Mucosa of descending colon (tissue), 3 donors: ENCODE measurements around the gene SRP68. TPM values are rescaled to one million over a fixed set of nuclear protein-coding genes. Genes with fewer than 3 reads are reported as not detected.
A peak's percentile ranks its signal among the peaks of the same experiment; 100 is the strongest.

ENCODE experiments used
- ATAC-seq: fragments of 200-7000 bp; cut with Tn5 transposase; one replicate; pipeline ENCODE4 v1.9.1; 2020; ENCODE audit warnings: mild to moderate bottlenecking, moderate library complexity
- DNase-seq, 3 donors: peaks; one replicate each; pipeline ENCODE4 v3.0.0-alpha.2; 2020
- H3K36me3 ChIP-seq: fragments of 200-600 bp; one replicate; pipeline ENCODE4 v1.8.0; 2021; ENCODE audit warnings: low read depth, mild to moderate bottlenecking
- H3K4me1 ChIP-seq: fragments of 200-600 bp; one replicate; pipeline ENCODE4 v1.8.0; 2021; ENCODE audit warnings: low read depth, mild to moderate bottlenecking
- H3K4me3 ChIP-seq: fragments of 200-600 bp; one replicate; pipeline ENCODE4 v1.8.0; 2021; ENCODE audit warnings: mild to moderate bottlenecking
- H3K9me3 ChIP-seq: fragments of 200-600 bp; one replicate; pipeline ENCODE4 v1.8.0; 2021; ENCODE audit warnings: mild to moderate bottlenecking
- intact Hi-C, 2 donors: fragments of 100-400 bp; cut with DNase I in 1 of 2; cut with micrococcal nuclease in 1 of 2; formaldehyde crosslinking; loops; one replicate each; pipeline versions ENCODE4 v1.11.0 to v1.11.1; 2022; cut with DNase I, micrococcal nuclease
- total RNA-seq, 3 donors: library from RNA; stranded (reverse); fragmentation: NEBNext Ultra II Directional in 2 of 3; extraction: Animal tissue kit (Norgen Biotek cat#: 25700) in 2 of 3; gene quantifications; one replicate each; pipeline versions ENCODE4 v1.2.1 to v1.2.4, GENCODE V29; 2021 to 2023
- TF ChIP-seq, protein P1 (sequence below): fragments of 200-600 bp; IDR thresholded peaks from one replicate; pipeline ENCODE4 v1.8.0; 2022; ENCODE audit warnings: antibody characterized with exemption, mild to moderate bottlenecking
- donor health status: DM: no; HTN: no; CAD: no; lungs with moderate emphysema.
- donor health status: DM: no; HTN: no; CAD: no.
- donor health status: DM: no; HTN: yes; CAD: no.

SRP68 gene
- total RNA-seq, 3 donors from 2014 or later, result 47.3 to 86.6 (median 53.0) TPM

DNA sequence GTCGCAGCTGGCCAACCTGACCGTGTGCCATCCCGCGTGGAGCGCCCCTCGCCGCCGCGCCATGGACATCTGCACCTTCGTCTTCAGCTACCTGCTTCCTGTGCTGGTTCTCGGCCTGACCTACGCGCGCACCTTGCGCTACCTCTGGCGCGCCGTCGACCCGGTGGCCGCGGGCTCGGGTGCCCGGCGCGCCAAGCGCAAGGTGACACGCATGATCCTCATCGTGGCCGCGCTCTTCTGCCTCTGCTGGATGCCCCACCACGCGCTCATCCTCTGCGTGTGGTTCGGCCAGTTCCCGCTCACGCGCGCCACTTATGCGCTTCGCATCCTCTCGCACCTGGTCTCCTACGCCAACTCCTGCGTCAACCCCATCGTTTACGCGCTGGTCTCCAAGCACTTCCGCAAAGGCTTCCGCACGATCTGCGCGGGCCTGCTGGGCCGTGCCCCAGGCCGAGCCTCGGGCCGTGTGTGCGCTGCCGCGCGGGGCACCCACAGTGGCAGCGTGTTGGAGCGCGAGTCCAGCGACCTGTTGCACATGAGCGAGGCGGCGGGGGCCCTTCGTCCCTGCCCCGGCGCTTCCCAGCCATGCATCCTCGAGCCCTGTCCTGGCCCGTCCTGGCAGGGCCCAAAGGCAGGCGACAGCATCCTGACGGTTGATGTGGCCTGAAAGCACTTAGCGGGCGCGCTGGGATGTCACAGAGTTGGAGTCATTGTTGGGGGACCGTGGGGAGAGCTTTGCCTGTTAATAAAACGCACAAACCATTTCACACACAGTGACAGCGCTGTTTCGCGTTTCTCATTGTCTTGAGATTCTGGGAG, 4.7 kb upstream of the SRP68 start:
- intact Hi-C loops, result no loop called here
- Histone ChIP-seq H3K4me1 (peaks cover 31% of the 10 kb centered on the region), H3K36me3 (no peaks in the 10 kb centered on the region), H3K4me3 (no peak overlapping the region), H3K9me3 (no peaks in the 10 kb centered on the region)
- DNase-seq (peak in 1 of 3 donors; percentile 25), ATAC-seq (no peak)
- TF ChIP-seq, protein P1, sequence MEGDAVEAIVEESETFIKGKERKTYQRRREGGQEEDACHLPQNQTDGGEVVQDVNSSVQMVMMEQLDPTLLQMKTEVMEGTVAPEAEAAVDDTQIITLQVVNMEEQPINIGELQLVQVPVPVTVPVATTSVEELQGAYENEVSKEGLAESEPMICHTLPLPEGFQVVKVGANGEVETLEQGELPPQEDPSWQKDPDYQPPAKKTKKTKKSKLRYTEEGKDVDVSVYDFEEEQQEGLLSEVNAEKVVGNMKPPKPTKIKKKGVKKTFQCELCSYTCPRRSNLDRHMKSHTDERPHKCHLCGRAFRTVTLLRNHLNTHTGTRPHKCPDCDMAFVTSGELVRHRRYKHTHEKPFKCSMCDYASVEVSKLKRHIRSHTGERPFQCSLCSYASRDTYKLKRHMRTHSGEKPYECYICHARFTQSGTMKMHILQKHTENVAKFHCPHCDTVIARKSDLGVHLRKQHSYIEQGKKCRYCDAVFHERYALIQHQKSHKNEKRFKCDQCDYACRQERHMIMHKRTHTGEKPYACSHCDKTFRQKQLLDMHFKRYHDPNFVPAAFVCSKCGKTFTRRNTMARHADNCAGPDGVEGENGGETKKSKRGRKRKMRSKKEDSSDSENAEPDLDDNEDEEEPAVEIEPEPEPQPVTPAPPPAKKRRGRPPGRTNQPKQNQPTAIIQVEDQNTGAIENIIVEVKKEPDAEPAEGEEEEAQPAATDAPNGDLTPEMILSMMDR, result no peak

DNA sequence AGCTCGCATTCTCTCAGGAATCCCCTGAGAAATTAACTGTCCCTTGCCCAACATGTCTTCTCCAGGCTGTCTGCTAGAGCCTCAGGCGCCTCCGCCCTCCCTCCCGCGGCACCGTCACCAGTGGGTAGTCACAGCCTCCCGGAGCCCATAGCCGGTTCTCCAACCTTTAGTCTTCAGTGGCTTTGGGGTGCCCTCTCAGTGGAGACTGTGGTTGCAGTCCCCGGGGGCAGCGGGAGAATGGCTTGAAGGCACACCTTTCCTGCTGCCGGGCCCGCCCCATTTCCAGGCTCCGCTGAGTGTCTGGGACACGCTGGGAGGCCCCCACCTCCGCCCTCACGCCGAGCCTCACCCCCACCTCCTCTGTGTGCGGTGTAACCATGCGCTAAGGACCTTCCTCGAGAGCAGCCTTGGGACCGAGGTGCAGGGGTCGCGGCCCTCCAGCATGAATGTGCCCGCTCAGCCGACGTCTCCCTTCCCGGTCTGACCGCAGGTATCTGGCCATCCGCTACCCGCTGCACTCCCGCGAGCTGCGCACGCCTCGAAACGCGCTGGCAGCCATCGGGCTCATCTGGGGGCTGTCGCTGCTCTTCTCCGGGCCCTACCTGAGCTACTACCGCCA, 3.9 kb upstream of the SRP68 start:
- TF ChIP-seq, protein P1, result no peak
- intact Hi-C loops, result no loop called here
- ATAC-seq, result no peak
- no peak for DNase-seq
- H3K4me3 ChIP-seq, result no peak overlapping the region
- H3K36me3 ChIP-seq, result no peaks in the 10 kb centered on the region
- no peaks in the 10 kb centered on the region for H3K9me3 ChIP-seq
- H3K4me1 ChIP-seq, result peaks cover 35% of the 10 kb centered on the region

DNA sequence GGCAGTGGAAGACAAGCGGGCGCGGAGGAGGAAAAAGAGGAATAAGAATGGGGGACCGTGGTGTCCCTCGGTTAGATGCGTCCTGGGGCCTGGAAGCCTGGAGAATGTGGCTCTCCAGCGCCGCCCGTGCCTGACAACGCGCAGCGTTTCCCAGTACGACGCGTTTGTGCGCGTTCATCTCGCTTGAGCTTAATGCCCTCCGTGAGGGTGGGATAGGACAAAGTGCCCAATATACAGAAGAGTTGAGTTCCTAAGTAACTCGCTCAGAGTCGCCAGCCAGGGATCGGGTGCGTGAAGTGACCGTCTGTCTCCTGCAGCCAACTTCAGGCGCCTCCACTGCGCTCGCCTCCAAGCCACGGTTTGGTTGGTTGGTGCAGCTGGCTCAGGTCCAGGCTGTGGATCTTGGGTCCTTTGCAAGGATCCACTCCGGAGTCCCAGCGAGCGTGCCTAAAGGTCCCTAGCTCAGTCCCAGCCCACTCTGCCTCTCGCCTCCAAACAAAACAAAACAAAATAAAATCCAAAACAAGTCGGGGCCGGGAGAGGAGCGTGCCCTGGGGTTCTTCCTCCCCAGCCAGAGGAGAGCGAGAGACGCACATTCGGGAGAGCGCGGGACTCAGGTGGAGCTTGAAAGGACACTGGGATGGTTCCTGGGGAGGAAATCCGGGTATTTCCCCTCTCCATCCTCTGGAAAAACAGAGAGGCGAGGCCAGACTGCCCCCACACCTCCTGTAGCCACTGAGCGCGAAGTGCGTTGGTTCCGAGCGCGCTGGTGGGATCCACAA, 3.2 kb upstream of the SRP68 start:
- DNase-seq (peak in 1 of 3 donors; percentile 42), ATAC-seq (no peak)
- Histone ChIP-seq H3K36me3 (no peaks in the 10 kb centered on the region), H3K9me3 (no peaks in the 10 kb centered on the region), H3K4me3 (no peak overlapping the region), H3K4me1 (peaks cover 41% of the 10 kb centered on the region)
- intact Hi-C loops, result no loop called here
- TF ChIP-seq, protein P1, result no peak

DNA sequence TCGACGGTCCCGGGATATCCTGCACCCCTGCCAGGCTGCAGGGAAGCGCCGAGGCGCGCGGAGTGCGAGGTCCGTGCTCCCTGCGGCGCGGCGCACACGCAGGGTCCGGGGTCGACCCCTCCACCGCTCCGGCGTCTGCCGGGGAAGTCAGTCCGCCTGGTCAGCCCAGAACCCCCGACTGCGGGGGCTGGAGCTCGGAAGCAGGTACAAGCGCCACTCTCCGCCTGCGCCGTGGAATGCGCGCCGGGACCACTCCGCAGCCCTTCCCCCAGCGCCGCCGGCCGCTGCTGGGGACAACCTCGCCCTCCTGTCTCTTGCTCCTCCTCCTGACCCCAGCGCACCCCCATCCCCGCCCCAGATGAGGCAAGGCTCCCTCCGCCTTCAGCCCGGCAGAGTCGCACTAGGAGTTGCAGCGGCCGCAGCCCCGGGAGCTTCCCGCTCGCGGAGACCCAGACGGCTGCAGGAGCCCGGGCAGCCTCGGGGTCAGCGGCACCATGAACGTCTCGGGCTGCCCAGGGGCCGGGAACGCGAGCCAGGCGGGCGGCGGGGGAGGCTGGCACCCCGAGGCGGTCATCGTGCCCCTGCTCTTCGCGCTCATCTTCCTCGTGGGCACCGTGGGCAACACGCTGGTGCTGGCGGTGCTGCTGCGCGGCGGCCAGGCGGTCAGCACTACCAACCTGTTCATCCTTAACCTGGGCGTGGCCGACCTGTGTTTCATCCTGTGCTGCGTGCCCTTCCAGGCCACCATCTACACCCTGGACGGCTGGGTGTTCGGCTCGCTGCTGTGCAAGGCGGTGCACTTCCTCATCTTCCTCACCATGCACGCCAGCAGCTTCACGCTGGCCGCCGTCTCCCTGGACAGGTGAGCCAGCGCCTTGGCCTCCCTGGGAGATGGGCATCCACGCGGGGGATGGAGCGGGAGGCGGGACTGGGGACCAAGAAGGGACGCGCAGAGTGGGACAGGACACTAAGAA, 2.4 kb upstream of the SRP68 start, which contains the start of gene GALR2:
Gene GALR2, plus strand, starts transcription at position 392 of the 974 bp plus-strand sequence. Its CDS starts 103 bp downstream, at position 495.
- Histone ChIP-seq H3K36me3 (no peaks in the 10 kb centered on the region), H3K4me1 (peaks cover 44% of the 10 kb centered on the region), H3K9me3 (no peaks in the 10 kb centered on the region), H3K4me3 (no peak within 1 kb of the TSS)
- no peak for ATAC-seq
- TF ChIP-seq, protein P1, result no peak
- no peak for DNase-seq
- intact Hi-C loops, result no loop called here
